Pancreas (tissue), 10 donors: ENCODE results near the gene CAMK1D. TPM values are rescaled to one million over a fixed set of nuclear protein-coding genes. Genes with fewer than 3 reads are reported as not detected.

Experiments used
- ATAC-seq, 4 donors: fragments of 200-7000 bp; cut with Tn5 transposase; one replicate each; pipeline versions ENCODE4 v1.8.0 to v1.9.1; 2020; ENCODE audit warnings: mild to moderate bottlenecking in 4 of 4, moderate library complexity in 4 of 4
- DNase-seq, 6 donors: peaks; one replicate each; pipeline ENCODE4 v3.0.0-alpha.2; 2020
- FAIRE-seq: peaks from 2 replicates; lab custom pipeline; 2012; peaks lifted over from hg19 to GRCh38; lab: Jason Lieb, UNC
- H3K27ac ChIP-seq, 4 donors: fragments of 200-600 bp; sonication (generic); 1 replicate in 3 of 4; 2 replicates in 1 of 4; pipeline versions ENCODE4 v1.5.0 to v1.8.0; 2020
- H3K27me3 ChIP-seq, 4 donors: fragments of 200-600 bp; one replicate each; pipeline ENCODE4 v1.8.0; 2021
- H3K36me3 ChIP-seq, 3 donors: fragments of 200-600 bp; sonication (generic) in 1 of 3; one replicate each; pipeline versions ENCODE4 v1.5.0 to v1.8.0; 2020 to 2021
- H3K4me1 ChIP-seq, 3 donors: fragments of 200-600 bp; one replicate each; pipeline ENCODE4 v1.8.0; 2021
- H3K4me3 ChIP-seq, 4 donors: fragments of 200-600 bp; sonication (generic) in 2 of 4; one replicate each; pipeline versions ENCODE4 v1.5.0 to v1.8.0; 2020 to 2021
- H3K9me3 ChIP-seq, 4 donors: fragments of 200-600 bp; one replicate each; pipeline ENCODE4 v1.8.0; 2021
- CTCF ChIP-seq, 4 donors: fragments of 200-600 bp; sonication (generic) in 3 of 4; IDR thresholded peaks; one replicate each; pipeline versions ENCODE4 v1.5.0 to v1.8.0; 2021; ENCODE audit warnings: antibody characterized with exemption in 4 of 4
- WGBS, 2 donors: extraction: QIAGEN DNeasy Blood & Tissue Kit; methylation state at CpG; one replicate each; pipeline ENCODE4 v1.1.7; 2013; 5-methylcytosine and 5-hydroxymethylcytosine counted together
- intact Hi-C, 3 donors: fragments of 100-400 bp; cut with DNase I; formaldehyde crosslinking; loops; one replicate each; pipeline versions ENCODE4 v1.11.1 to v1.14.2; 2022
- polyA plus RNA-seq, 2 donors: library from polyadenylated mRNA; stranded (reverse); fragments of 200-250 nt; gene quantifications; one replicate each; pipeline ENCODE4 v1.2.3, GENCODE V29; 2013
- total RNA-seq, 6 donors: library from RNA; stranded (reverse); fragmentation: NEBNext Ultra II Directional in 4 of 6; extraction: Animal tissue kit (Norgen Biotek cat#: 25700) in 4 of 6; gene quantifications; one replicate each; pipeline versions ENCODE4 v1.2.1 to v1.2.4, GENCODE V29; 2021 to 2023
- donor health status: healthy with polysubstance abuse.
- donor health status: DM: no; HTN: no; CAD: no; lungs with moderate emphysema.
- donor health status: DM: no; HTN: no; CAD: no.
- donor health status: control.
- donor health status: control.
- donor health status: Bipolar disorder and iron deficiency.
- donor health status: DM: yes; HTN: yes; CAD: no.
- donor health status: DM: no; HTN: no; CAD: no.
- donor health status: DM: no; HTN: no; CAD: no.
- donor health status: DM: yes; HTN: yes; CAD: no.

Gene CAMK1D
- total and polyA plus RNA-seq, 8 donors, result 2.9 to 30.1 (median 22.7) TPM

DNA sequence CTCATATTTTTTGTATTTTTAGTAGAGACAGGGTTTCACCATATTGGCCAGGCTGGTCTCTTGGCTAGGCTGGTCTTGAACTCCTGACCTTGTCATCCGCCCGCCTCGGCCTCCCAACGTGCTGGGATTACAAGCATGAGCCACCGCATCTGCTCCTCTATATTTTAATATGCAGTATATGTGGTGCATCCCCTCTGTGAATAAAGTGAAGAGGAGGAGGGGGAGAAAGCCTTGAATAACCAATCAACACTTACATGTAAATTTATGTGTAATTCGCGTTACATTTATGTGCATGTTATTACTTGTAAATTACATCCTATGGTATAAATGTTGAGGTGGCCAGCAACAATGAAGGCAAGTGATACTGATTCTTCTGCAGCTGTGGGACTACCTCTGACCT lies 342.2 kb downstream of the CAMK1D start:
- no peak overlapping the region for H3K4me3 ChIP-seq
- H3K9me3 ChIP-seq, result no peaks in the 10 kb centered on the region
- TF ChIP-seq CTCF (IDR thresholded peaks at IDR 0.05), result no peak
- H3K27me3 ChIP-seq, result no peaks in the 10 kb centered on the region
- ATAC-seq (no peak), DNase-seq (no peak), FAIRE-seq (no peak)
- intact Hi-C loops, result no loop called here
- no peak overlapping the region for H3K27ac ChIP-seq
- no peaks in the 10 kb centered on the region for H3K36me3 ChIP-seq
- 86 to 92% methylated on average over 7 of the region's 7 CpGs for WGBS, 2 donors
- H3K4me1 ChIP-seq, result no peaks in the 10 kb centered on the region

DNA sequence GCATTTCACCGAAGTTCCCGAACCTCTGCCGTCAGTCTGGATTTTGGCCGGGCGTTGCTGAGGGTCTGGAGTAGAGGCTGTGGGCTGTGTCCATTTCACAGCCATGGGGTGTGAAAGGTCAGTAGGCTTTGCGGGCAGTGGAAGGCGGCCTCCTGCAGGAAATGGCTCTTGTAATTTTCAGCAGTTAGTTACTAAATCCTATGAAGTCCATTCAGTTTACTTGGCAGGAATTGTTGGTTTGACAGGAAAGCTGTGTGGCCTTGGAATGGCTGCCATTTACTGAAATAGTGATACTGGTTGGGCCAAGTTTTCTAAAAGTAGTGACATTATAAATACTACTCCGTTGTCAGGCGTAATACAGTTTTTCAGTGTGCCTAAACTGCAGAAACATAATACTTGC lies 348.4 kb downstream of the CAMK1D start:
- no peak overlapping the region for H3K4me3 ChIP-seq
- peak in 3 of 6 donors; percentile 35 to 60 (median 53) for DNase-seq
- no peaks in the 10 kb centered on the region for H3K36me3 ChIP-seq
- no peaks in the 10 kb centered on the region for H3K9me3 ChIP-seq
- intact Hi-C loops, result no loop called here
- no peak for TF ChIP-seq CTCF (IDR thresholded peaks at IDR 0.05)
- FAIRE-seq, result no peak
- H3K27ac ChIP-seq, result peak overlapping the region in 3 of 4 donors; percentile 59 to 94 (median 89)
- ATAC-seq, result peak in 3 of 4 donors; percentile 44 to 73 (median 56)
- peaks cover 12 to 39% (median 36%) of the 10 kb centered on the region in 3 donors for H3K4me1 ChIP-seq
- H3K27me3 ChIP-seq, result no peaks in the 10 kb centered on the region
- 62 to 71% methylated on average over 9 of the region's 9 CpGs for WGBS, 2 donors

- H3K27ac ChIP-seq, result peak overlapping the region; percentile 59 to 94 (median 79)
- no peaks in the 10 kb centered on the region for H3K9me3 ChIP-seq
- peaks cover 12 to 47% (median 40%) of the 10 kb centered on the region in 3 donors for H3K4me1 ChIP-seq
- FAIRE-seq (peak; percentile 32), DNase-seq (peak in 3 of 6 donors; percentile 47 to 69 (median 59)), ATAC-seq (peak; percentile 88 to 90 (median 90))
- TF ChIP-seq CTCF (IDR thresholded peaks at IDR 0.05), result no peak
- WGBS, 2 donors, result 18 to 20% methylated on average over 7 of the region's 7 CpGs
- no peaks in the 10 kb centered on the region for H3K36me3 ChIP-seq
- H3K4me3 ChIP-seq, result no peak overlapping the region
- intact Hi-C loops, result no loop called here
- no peaks in the 10 kb centered on the region for H3K27me3 ChIP-seq
Measured at GRCh38 chr10:12699258-12699700, 349.9 kb downstream of the CAMK1D start.

- peak; percentile 24 to 49 (median 40) for ATAC-seq
- no peak for TF ChIP-seq CTCF (IDR thresholded peaks at IDR 0.05)
Measured at GRCh38 chr10:12699781-12700556, 350.6 kb downstream of the CAMK1D start.

DNA sequence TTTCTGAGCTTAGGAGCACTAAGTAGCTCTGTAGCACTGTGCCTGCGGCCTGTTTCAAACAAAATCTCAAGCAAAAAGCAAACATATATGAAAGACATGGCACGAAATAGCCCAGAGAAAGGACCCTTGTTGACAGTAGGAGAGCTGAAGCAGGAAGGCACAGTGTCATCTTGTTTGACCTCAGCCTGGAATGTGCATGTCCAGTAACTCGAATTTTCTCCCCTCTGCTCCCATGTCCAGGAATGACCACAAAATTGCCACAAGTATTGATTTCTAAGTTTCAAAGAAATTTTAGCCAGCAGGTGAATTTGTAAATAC lies 351.2 kb downstream of the CAMK1D start:
- WGBS, 2 donors, result 71 to 74% methylated on average over 3 of the region's 3 CpGs
- no peaks in the 10 kb centered on the region for H3K27me3 ChIP-seq
- H3K36me3 ChIP-seq, result no peaks in the 10 kb centered on the region
- peak overlapping the region in 3 of 4 donors; percentile 59 to 94 (median 89) for H3K27ac ChIP-seq
- ATAC-seq (no peak), FAIRE-seq (no peak), DNase-seq (no peak)
- no peak overlapping the region for H3K4me3 ChIP-seq
- no peak for TF ChIP-seq CTCF (IDR thresholded peaks at IDR 0.05)
- H3K9me3 ChIP-seq, result no peaks in the 10 kb centered on the region
- H3K4me1 ChIP-seq, result peaks cover 12 to 48% (median 42%) of the 10 kb centered on the region in 3 donors
- intact Hi-C loops, result no loop called here

More at GRCh38 chr10:12699781-12700556, 350.6 kb downstream of the CAMK1D start:
- H3K9me3 ChIP-seq, result no peaks in the 10 kb centered on the region
- FAIRE-seq (no peak), DNase-seq (no peak)
- WGBS, 2 donors, result 49 to 54% methylated on average over 9 of the region's 9 CpGs
- H3K27me3 ChIP-seq, result no peaks in the 10 kb centered on the region
- no peak overlapping the region for H3K4me3 ChIP-seq
- H3K27ac ChIP-seq, result peak overlapping the region in 3 of 4 donors; percentile 59 to 94 (median 89)
- H3K4me1 ChIP-seq, result peaks cover 12 to 48% (median 42%) of the 10 kb centered on the region in 3 donors
- no peaks in the 10 kb centered on the region for H3K36me3 ChIP-seq
- intact Hi-C loops, result no loop called here
